ENCODE data around the gene THEM4.

THEM4 gene

GRCh38 chr1:151909167-151910149 is at the start of gene THEM4:
Gene THEM4 (minus strand): TSS chr1:151909511. CDS start chr1:151909458, 53 bp downstream.
- in situ Hi-C loops (cut with HindIII; ENCODE audit: low sequenced_read_pairs) = no loop called here

GRCh38 chr1:151958959-151959358 is 49.6 kb upstream of the THEM4 start:
- in situ Hi-C loops (cut with HindIII; ENCODE audit: low sequenced_read_pairs) = no loop called here

- in situ Hi-C loops (cut with HindIII; ENCODE audit: low sequenced_read_pairs) = no loop called here
Measured at GRCh38 chr1:151956957-151957497, 47.7 kb upstream of the THEM4 start.

GRCh38 chr1:151953409-151954094 is 44.2 kb upstream of the THEM4 start:
- in situ Hi-C loops (cut with HindIII; ENCODE audit: low sequenced_read_pairs) = no loop called here

- in situ Hi-C loops (cut with HindIII; ENCODE audit: low sequenced_read_pairs) = no loop called here
Measured at GRCh38 chr1:151952811-151953210, 43.5 kb upstream of the THEM4 start.

GRCh38 chr1:151949371-151950193 is 40.3 kb upstream of the THEM4 start:
- in situ Hi-C loops (cut with HindIII; ENCODE audit: low sequenced_read_pairs) = no loop called here

GRCh38 chr1:151948506-151948905 is 39.2 kb upstream of the THEM4 start:
- in situ Hi-C loops (cut with HindIII; ENCODE audit: low sequenced_read_pairs) = no loop called here

- in situ Hi-C loops (cut with HindIII; ENCODE audit: low sequenced_read_pairs) = no loop called here
Measured at GRCh38 chr1:151947140-151947539, 37.8 kb upstream of the THEM4 start.

- in situ Hi-C loops (cut with HindIII; ENCODE audit: low sequenced_read_pairs) = no loop called here
Measured at GRCh38 chr1:151945725-151946722, 36.7 kb upstream of the THEM4 start.

DNA sequence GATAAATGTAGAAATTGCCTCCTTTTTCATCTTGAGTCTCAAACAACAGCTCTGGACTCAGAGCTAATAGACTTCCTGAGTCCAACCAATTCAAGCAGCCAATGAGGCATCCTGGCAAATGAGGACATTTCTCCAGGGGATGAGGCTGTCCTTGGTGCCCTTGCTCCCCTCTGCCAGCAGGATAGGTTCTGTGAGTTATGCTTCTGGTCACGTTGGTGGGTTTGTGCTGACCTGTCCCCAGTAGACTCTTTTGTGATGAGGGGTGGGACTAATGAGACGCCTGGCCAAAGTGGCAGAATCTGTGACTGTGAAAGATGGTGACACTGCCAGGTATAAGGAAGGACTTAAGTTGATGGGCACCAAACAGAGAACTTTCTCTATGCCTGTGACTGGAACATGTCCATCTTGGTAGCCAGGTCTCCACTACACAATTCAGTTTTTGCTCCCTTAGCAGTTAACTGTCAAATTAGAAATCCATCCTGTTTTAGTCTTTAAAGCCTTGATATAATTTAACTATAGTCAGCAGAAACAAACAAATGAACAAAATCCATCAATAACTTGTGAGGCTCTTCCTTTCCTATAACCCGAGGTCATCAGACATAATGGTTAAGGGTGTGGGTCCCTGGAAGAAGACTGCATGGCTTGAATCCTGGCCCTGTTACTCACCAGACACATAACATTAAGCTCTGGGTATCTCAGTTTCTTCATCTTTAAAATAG is 35.7 kb upstream of the THEM4 start:
- in situ Hi-C loops (cut with HindIII; ENCODE audit: low sequenced_read_pairs) = no loop called here

DNA sequence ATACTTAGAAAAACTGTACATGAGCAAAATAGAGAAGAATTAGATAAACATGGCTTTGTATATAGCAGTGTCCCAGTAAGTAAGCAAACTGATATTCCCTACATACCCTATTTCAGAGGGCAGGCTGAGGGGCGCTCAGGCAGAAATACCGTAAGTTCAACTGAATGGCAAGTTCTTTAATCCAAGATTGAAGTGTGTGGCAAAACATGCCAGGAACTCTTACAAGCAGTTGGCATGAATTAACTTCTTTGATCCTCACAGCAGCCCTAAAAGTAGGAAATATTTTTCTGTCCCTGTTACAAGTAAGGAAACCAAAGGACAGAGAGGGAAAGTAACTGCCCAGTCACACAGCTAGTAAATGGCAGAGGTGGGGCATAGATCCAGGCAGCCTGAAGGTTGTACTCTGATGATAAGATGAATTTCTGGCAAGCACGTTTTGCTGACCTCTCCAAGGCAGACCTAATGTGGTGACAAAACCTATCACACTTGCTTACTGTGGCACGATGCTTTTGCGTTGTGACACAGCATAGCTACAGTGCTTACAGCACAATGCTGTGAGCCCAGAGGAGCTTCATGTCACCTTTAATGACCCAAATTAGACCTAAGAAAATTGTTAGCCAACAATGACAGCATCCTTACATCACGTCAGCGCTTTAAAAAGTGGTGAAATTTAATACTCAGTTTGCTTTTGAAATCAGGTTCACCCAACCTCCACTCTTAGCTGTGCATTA is 35.0 kb upstream of the THEM4 start:
- in situ Hi-C loops (cut with HindIII; ENCODE audit: low sequenced_read_pairs) = no loop called here

- in situ Hi-C loops (cut with HindIII; ENCODE audit: low sequenced_read_pairs) = no loop called here
Measured at GRCh38 chr1:151943591-151943990, 34.3 kb upstream of the THEM4 start.

- in situ Hi-C loops (cut with HindIII; ENCODE audit: low sequenced_read_pairs) = no loop called here
Measured at GRCh38 chr1:151942882-151943281, 33.6 kb upstream of the THEM4 start.

DNA sequence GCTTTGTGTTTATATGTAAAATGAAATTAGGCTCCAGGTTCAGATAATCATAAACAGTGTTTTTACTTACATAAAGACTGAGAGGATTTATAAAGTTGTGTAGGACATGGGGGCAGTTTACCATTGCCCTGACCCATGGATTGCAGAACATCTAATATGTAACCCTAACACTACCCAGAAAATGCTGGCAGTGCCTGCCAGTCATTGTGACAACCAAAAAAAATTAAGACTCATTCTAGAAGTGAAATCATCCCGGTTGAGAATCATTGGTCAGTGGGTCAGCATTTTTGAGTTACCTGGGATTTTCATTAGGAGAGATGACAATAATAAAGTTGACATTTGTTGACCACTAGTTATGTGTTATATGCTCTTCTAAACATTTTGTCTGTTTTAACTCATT is 31.2 kb upstream of the THEM4 start:
- in situ Hi-C loops (cut with HindIII; ENCODE audit: low sequenced_read_pairs) = no loop called here

DNA sequence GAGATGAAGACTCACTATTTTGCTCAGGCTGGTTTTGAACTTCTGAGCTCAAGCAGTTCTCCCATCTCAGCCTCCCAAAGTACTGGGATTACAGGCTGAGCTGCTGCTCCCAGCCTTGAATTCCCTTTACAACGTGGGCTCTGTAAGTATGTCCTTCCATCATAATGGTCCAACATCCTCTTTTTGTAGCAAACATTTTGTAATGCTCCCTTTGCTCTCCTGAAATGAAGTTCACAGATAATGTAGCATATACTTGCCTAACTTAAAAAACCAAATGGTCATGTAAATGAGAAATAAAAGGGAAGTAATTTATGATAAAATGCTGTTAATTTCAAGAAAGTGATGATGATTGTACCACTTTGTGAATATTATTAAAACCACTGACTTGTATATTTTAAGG is 30.5 kb upstream of the THEM4 start:
- in situ Hi-C loops (cut with HindIII; ENCODE audit: low sequenced_read_pairs) = no loop called here

- in situ Hi-C loops (cut with HindIII; ENCODE audit: low sequenced_read_pairs) = no loop called here
Measured at GRCh38 chr1:151939141-151939540, 29.8 kb upstream of the THEM4 start.

GRCh38 chr1:151936653-151937052 is 27.3 kb upstream of the THEM4 start:
- in situ Hi-C loops (cut with HindIII; ENCODE audit: low sequenced_read_pairs) = no loop called here

DNA sequence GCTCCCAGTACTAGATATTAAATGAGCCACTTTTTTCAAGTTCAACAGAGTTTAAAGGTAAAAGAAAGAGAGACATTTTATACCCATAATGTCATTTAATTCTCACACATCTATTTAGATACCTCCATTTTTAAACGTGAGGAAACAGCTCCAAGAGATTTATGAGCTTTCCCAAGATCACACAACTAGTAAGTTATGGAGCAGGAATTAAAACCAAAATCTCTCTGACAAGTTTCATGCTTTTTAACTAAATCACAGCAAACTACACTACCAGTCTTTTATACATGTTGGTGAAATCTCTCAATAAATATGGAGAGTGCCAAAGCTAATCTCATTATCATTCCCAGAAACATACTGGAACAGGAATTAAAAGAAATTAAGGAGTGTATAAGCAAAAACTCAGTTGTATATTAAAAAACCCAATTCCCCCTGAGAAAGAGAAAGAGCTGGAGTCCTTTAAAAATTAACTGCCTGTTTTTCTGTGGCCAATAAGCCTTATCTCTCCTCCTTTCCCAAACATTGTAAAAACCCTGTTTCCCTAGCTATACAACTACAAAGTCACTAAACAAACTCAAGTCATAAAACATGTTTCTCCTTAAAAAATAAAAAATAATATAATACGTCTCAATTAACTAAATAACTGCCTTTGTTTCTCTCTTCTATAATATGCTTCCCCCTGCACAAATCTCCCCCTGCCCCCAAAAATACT is 26.7 kb upstream of the THEM4 start:
- in situ Hi-C loops (cut with HindIII; ENCODE audit: low sequenced_read_pairs) = no loop called here

Data from endothelial cell of hepatic sinusoid (primary cell).